SK-N-MC (cell line): ENCODE data around the gene RALY.

Experiments
- DNase-seq: peaks from one replicate; pipeline ENCODE4 v3.0.0-alpha.2; 2011; ENCODE audit warnings: low read depth, low spot score
- H3K27ac ChIP-seq: fragments of 200-600 bp; sonication (generic); 2 replicates; pipeline ENCODE4 v1.5.1; 2016; ENCODE audit warnings: mixed run types
- H3K36me3 ChIP-seq: fragments of 200-600 bp; sonication (generic); 2 replicates; pipeline ENCODE4 v1.6.1; 2017; ENCODE audit warnings: antibody characterized with exemption, low read length, mixed read lengths; ENCODE audit not compliant: insufficient read depth
- H3K4me3 ChIP-seq: fragments of 200-600 bp; sonication (generic); 2 replicates; pipeline ENCODE4 v1.5.1; 2016
- H3K9ac ChIP-seq: fragments of 200-600 bp; sonication (generic); 2 replicates; pipeline ENCODE4 v1.8.0; 2017; ENCODE audit warnings: mixed run types, mixed read lengths; ENCODE audit not compliant: insufficient read length
- H3K9me3 ChIP-seq: fragments of 200-600 bp; sonication (generic); 2 replicates; pipeline ENCODE4 v1.6.1; 2017; ENCODE audit warnings: low read depth, mild to moderate bottlenecking, antibody characterized with exemption, low read length, moderate library complexity, mixed read lengths
- EZH2 ChIP-seq: fragments of 200-600 bp; sonication (generic); IDR thresholded peaks from one replicate; pipeline ENCODE4 v1.6.1; 2017; ENCODE audit warnings: antibody characterized with exemption
- FOXP2 ChIP-seq: optimal IDR thresholded peaks from 2 replicates; pipeline ENCODE3; 2011; ENCODE audit warnings: mild to moderate bottlenecking, moderate library complexity; ENCODE audit not compliant: insufficient read depth; ENCODE audit errors: extremely low read length, control extremely low read depth
- POLR2AphosphoS5 ChIP-seq: IDR thresholded peaks from 2 replicates; pipeline ENCODE4 v1.6.1; 2012; ENCODE audit warnings: mild to moderate bottlenecking, low read depth, low read length, borderline replicate concordance

The RALY gene

DNA sequence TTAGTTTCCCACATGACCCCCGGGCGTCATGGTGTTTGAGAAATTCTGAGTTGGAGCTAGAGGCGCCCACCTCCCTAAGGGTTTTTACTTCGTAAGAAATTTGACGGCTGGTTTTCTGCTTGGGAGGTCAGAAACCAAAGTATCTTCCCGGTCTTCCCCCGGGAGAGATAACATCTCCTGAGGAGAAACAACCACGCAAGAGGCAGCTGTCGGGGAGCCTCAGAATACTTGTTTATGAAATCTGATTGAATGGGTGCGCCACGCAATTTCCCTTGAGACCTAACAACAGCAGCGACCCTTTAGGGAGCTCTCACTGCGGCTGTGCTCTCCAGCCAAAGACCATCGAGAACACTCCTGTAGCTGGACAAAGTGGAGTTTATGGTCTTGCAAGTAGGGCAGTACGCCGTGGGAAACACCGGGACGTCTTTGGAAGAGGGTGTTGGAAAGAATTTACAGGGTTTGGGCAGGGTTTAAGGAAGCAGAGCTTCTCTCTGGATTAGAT, 118.9 kb downstream of the RALY start:
- H3K9me3 ChIP-seq: no peaks in the 10 kb centered on the region
- DNase-seq: no peak
- peak overlapping the region; percentile 84 for H3K4me3 ChIP-seq
- H3K9ac ChIP-seq: peak overlapping the region; percentile 86
- peaks cover 34% of the 10 kb centered on the region for H3K36me3 ChIP-seq
- H3K27ac ChIP-seq: peak overlapping the region; percentile 92
- TF ChIP-seq EZH2 (no peak), POLR2AphosphoS5 (no peak), FOXP2 (no peak)

DNA sequence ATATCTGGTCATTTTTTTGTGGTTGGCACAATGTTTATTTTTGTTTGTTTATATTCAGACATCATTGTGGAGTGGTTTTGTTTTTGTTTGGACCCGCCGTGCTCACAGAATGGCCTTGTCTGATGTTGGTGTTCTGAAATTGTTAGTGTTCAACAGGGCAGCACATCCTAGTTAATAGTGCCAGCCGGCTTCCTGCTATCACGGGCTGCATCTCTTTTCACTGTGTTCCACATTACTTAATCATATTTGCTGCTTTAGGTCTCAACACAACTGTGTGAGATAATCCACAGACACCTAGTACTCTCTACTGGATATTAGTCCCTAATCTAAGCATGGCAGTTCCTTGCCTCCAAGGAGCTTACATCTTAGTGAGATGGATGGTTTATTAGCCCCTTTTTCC, 121.1 kb downstream of the RALY start:
- no peak for DNase-seq
- peaks cover 13% of the 10 kb centered on the region for H3K36me3 ChIP-seq
- H3K9me3 ChIP-seq: no peaks in the 10 kb centered on the region
- H3K27ac ChIP-seq: no peak overlapping the region
- TF ChIP-seq EZH2 (no peak), POLR2AphosphoS5 (no peak), FOXP2 (no peak)
- H3K9ac ChIP-seq: no peak overlapping the region
- no peak overlapping the region for H3K4me3 ChIP-seq

DNA sequence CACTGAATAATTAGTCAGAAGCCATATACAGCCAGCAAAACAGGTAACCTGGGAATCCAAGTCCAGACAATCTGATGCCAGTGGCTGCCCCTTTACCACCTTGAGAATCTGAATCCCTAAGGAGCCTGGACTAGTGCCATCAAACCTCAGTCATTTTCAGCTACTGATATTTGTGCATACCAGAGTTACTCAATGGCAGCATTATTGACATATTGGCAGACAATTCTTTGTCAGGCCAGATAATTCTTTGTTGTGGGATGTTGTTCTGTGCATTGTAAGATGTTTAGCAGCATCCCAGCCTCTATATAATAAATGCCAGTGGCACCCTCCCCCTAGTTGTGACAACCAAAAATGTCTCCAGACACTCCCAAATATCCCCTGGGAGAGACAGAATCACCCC, 121.5 kb downstream of the RALY start:
- H3K4me3 ChIP-seq: no peak overlapping the region
- DNase-seq: no peak
- no peak overlapping the region for H3K9ac ChIP-seq
- H3K9me3 ChIP-seq: no peaks in the 10 kb centered on the region
- H3K36me3 ChIP-seq: peaks cover 9% of the 10 kb centered on the region
- TF ChIP-seq EZH2: no peak
- no peak for TF ChIP-seq POLR2AphosphoS5
- no peak for TF ChIP-seq FOXP2
- no peak overlapping the region for H3K27ac ChIP-seq

DNA sequence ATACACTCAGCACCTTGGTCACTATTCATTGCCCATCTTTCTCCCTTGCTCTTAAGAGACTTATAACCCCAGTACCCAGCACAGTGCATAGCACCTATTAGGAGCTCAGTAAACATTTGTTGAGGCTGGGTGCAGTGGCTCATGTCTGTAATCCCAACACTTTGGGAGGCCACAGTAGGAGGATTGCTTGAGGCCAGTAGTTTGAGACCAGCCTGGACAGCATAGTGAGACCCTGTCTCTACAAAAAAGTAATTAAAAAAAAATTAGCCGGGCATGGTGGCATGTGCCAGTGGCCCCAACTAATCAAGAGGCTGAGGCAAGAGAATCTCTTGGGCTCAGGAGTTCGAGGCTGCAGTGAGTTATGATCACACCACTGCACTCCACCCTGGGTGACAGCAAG, 126.5 kb downstream of the RALY start:
- no peak overlapping the region for H3K4me3 ChIP-seq
- no peaks in the 10 kb centered on the region for H3K36me3 ChIP-seq
- TF ChIP-seq EZH2 (no peak), FOXP2 (no peak), POLR2AphosphoS5 (no peak)
- no peaks in the 10 kb centered on the region for H3K9me3 ChIP-seq
- no peak for DNase-seq
- no peak overlapping the region for H3K9ac ChIP-seq
- no peak overlapping the region for H3K27ac ChIP-seq

DNA sequence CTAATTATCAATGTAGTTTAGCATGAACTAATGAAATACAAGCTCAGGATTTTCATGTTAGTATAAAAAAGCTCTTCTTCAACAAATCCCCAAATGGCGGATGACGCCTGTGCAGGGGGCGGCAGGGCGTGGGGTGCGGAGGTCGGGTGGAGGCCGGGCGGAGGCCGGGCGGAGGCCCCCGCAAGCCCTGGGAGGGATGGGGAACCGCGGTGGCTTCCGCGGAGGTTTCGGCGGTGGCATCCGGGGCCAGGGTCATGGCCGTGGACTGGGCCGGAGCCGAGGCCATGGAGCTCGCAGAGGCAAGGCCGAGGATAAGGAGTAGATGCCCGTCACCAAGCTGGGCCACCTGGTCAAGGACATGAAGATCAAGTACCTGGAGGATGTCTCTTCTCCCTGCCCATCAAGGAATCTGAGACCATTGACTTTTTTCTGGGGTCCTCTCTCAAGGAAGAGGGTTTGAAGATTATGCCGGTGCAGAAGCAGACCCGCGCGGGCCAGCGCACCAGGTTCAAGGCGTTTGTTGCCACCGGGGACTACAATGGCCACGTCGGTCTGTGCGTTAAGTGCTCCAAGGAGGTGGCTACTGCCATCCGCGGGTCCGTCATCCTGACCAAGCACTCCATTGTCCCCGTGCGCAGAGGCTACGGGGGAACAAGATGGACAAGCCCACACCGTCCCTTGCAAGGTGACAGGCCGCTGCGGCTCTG, 128.7 kb downstream of the RALY start:
- no peak for DNase-seq
- Histone ChIP-seq H3K9me3 (no peaks in the 10 kb centered on the region), H3K36me3 (no peaks in the 10 kb centered on the region), H3K27ac (no peak overlapping the region), H3K4me3 (no peak overlapping the region), H3K9ac (no peak overlapping the region)
- TF ChIP-seq FOXP2: no peak
- TF ChIP-seq POLR2AphosphoS5: no peak
- no peak for TF ChIP-seq EZH2

DNA sequence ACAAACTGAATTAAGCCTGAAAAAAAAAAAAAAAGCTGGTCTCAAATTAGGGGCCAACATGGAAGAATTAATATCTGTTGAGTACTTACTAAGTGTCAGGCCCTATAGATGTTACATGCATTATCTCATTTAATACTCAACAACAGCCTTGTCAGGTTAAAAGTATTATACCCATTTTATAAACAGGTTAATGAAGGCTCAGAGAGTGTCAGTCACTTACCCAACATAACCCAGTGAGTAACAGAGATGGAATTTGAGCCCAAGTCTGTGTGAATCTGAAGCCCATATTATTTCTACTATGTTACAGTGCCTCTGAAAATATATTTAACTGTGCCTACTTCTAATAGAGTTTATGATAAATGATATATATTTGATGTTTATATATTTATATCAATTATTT, 129.6 kb downstream of the RALY start:
- no peak overlapping the region for H3K9ac ChIP-seq
- H3K9me3 ChIP-seq: no peaks in the 10 kb centered on the region
- TF ChIP-seq EZH2 (no peak), POLR2AphosphoS5 (no peak), FOXP2 (no peak)
- no peak overlapping the region for H3K27ac ChIP-seq
- no peaks in the 10 kb centered on the region for H3K36me3 ChIP-seq
- H3K4me3 ChIP-seq: no peak overlapping the region
- DNase-seq: no peak

DNA sequence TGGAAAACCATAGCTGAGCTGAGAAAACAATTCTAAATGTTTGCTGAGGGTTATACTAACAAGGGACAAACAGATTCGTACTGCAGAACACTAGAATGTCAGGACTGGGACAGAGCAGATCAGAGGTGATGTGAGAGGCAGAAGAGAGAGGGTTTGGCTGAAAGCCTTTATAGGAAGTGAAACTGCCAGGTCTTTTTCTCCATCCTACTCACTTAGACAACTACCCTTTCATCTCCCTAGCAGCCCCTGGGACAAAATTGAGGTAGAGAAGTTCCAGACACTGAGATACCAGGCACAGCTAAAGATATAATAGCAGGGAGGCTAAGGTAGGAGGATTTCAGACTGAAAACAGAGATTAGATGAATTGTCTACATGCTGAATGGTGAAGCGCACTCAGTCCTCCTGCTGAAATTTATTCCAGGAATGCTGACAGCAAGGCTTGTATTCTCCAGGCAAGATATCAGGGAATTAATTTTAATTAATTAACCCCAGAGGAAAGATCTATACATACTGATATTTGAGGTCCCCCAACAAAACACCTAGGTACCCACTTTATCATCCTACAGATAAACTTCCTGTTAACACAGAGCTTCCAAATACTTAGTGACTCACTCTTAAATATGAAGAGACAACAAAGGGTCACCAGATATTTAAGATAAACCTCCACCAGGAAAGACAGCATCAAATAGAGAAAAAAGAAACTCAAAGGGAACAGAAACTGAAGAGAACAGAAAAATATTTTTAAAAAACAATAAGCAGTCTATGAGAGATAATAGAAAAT, 130.9 kb downstream of the RALY start:
- no peak overlapping the region for H3K27ac ChIP-seq
- H3K9ac ChIP-seq: no peak overlapping the region
- H3K36me3 ChIP-seq: no peaks in the 10 kb centered on the region
- H3K9me3 ChIP-seq: no peaks in the 10 kb centered on the region
- H3K4me3 ChIP-seq: no peak overlapping the region
- no peak for DNase-seq
- TF ChIP-seq FOXP2: no peak
- TF ChIP-seq EZH2: no peak
- no peak for TF ChIP-seq POLR2AphosphoS5

DNA sequence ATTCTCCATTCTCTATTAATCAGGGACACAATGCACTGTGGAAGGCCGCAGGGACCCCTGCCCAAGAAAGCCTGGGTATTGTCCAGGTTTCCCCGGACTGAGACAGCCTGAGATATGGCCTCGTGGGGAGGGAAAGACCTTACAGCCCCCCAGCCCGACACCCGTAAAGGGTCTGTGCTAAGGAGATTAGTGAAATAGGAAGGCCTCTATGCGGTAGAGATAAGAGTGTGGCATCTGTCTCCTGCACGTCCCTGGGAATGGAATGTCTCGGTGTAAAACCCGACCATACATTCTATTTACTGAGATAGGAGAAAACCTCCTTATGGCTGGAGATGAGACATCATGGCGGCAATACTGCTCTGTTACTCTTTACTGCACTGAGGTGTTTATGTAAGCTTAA, 134.1 kb downstream of the RALY start:
- no peaks in the 10 kb centered on the region for H3K9me3 ChIP-seq
- H3K27ac ChIP-seq: no peak overlapping the region
- H3K9ac ChIP-seq: no peak overlapping the region
- H3K36me3 ChIP-seq: no peaks in the 10 kb centered on the region
- no peak overlapping the region for H3K4me3 ChIP-seq
- DNase-seq: no peak
- no peak for TF ChIP-seq POLR2AphosphoS5
- TF ChIP-seq FOXP2: no peak
- TF ChIP-seq EZH2: no peak
